ENCODE data around the gene ACSF2.

DNA sequence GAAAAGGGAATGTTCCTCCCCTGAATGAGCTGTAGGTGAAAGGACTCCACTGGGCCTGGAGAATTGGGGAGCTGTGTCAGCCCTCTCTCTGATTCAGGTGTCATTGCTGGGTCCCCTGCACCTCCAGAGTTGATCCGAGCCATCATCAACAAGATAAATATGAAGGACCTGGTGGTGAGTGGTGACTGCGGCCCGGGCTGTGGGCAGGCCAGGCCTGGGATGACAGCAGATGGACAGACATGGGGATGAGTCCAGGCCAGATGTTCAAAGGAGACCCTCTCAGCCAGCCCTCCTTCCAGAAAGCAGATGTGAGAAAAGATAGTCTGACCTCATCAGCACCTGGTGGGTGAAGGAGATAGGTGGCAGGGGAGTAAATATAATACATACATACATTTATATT is 38.1 kb downstream of the ACSF2 start:
- TF ChIP-seq, protein P1, sequence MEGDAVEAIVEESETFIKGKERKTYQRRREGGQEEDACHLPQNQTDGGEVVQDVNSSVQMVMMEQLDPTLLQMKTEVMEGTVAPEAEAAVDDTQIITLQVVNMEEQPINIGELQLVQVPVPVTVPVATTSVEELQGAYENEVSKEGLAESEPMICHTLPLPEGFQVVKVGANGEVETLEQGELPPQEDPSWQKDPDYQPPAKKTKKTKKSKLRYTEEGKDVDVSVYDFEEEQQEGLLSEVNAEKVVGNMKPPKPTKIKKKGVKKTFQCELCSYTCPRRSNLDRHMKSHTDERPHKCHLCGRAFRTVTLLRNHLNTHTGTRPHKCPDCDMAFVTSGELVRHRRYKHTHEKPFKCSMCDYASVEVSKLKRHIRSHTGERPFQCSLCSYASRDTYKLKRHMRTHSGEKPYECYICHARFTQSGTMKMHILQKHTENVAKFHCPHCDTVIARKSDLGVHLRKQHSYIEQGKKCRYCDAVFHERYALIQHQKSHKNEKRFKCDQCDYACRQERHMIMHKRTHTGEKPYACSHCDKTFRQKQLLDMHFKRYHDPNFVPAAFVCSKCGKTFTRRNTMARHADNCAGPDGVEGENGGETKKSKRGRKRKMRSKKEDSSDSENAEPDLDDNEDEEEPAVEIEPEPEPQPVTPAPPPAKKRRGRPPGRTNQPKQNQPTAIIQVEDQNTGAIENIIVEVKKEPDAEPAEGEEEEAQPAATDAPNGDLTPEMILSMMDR (IDR thresholded peaks at IDR 0.05) = no peak
- no peak for TF ChIP-seq POLR2A (IDR thresholded peaks at IDR 0.05)
